Activated gamma-delta T cell (primary cell): Measurements from ENCODE around the gene L3MBTL1.

Experiments used
- DNase-seq: peaks from one replicate; lab custom pipeline; 2025; lab: John Stamatoyannopoulos, UW

Gene L3MBTL1

DNA sequence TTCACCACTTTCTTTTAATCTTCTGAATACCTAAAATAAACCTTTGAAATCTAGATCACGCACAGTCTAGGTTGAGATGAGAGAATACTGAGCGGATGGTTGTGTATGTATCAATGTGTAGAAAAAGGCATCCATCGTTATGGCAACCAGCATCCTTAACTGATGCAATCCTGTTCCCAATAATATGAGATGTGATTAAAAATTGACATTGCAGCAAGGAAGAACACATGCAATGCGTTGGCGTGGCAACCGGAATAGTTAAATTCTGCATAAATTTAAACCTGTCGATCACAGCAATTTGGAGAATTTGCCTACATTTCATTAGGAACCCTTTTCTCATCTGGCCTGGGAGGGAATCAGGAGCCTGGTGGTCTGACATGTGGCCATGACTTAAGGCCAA is 1.3 kb upstream of the L3MBTL1 start:
- no peak for DNase-seq

DNA sequence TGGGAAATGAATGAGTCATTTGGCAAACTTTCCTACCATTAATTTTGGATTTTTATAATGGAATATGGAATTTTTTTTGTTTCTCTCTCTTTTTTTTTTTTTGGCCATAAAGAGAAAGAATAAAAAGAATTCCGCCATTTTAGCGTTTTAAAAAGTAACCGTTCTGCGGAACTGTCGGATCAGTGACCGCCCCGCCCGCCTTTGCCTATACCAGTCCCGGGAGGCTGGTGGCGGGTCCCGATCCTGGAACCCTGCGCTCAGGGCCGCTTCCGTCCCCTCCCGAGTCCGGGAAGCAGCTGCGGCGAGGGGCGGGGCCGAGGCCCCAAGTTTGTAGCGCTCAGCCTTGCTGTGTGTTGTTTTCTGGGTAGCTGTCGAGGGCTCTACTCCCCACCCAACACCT is 609 bp downstream of the L3MBTL1 start:
- DNase-seq, result no peak

DNA sequence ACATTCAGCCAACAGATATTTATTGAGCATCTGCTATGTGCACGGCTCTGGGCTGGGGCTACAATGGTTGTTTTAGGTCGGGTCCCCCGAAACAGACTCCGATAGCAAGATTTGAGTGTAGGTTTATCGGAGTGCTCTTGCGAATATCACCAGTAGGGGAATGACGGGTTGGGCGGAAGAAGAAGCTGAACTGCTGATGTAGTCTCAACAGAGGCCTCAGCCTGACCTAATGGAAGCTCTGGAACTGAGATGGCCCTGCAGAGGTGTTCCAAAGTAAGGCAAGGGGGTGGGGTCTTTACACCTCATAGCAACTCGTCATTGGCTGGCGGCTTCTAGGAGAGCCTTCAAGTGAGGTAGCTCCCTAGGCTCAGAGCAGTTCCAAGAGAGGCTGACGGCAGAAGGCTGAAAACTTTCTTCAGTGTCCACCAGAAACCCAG is 1.1 kb downstream of the L3MBTL1 start:
- DNase-seq, result no peak

GRCh38 chr20:43511879-43512278 is 4.4 kb downstream of the L3MBTL1 start:
- DNase-seq, result no peak

GRCh38 chr20:43513372-43513930 is 6.0 kb downstream of the L3MBTL1 start:
- no peak for DNase-seq

DNA sequence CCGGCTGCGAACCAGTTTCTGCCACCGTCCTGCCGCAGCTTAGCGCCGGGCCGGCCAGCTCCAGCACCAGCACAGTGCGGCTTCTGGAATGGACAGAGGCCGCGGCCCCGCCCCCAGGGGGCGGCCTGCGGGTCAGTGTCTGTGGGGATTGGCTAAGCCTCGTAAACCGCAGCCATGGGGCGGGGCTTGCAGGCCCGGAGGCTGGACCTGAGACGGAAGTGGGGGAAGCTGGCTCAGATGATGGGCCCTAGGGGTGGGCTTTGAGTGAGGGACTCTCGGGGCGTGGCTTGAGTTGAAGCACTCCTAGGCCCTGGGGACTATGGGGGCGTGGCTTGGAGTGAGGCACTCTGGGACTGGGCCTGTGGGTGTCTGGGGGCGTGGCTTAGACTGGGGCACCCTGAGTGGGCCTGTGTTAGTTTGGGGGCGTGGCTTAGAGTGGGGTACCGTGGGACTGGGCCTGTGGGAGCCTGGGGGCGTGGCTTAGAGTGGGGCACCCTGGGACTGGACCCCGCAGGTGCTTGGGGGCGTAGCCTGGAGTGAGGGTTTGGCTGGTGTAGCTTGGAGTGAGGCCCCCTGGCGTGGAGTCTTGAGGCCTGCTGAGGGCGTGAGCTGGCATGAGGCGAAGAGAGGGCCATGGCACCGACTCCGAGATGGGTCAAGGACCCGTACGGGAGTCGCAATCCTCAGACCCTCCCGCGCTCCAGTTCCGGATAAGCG is 6.6 kb downstream of the L3MBTL1 start:
- peak; percentile 71 for DNase-seq

DNA sequence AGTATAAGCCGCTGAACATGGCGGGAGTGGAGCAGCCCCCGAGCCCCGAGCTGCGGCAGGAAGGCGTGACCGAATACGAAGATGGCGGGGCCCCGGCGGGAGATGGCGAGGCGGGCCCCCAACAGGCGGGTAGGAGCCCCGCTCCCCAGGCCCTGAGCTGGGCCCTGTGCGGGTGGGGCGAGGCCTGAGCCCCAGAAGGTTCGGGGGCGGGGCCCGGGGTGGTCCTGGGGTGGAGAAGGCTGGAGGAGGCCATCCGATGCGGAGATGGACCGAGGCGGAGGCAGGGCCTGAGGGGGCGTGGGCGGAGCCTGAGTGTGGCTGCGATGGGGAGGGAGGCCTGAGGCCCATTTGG is 7.1 kb downstream of the L3MBTL1 start:
- DNase-seq, result peak; percentile 48

DNA sequence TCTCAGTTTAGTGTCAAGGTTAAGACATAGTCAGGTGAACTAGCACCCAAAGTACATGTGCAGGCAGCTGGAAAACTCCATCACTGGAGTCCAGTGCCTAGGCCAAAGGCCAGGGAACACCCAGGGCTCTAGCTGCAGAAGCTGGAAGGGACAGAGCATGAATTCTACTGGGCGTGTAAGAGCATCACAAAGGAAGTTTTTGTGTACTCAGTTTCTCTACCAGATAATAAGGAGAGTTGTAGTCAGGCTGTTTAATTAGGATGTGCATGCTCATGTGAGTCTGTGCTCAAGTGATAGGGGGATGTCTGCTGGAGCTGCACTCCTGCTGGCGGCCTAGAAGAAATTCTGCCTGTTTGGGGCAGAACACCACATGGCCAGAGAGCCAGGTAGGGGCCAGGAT is 8.1 kb downstream of the L3MBTL1 start:
- DNase-seq, result no peak

DNA sequence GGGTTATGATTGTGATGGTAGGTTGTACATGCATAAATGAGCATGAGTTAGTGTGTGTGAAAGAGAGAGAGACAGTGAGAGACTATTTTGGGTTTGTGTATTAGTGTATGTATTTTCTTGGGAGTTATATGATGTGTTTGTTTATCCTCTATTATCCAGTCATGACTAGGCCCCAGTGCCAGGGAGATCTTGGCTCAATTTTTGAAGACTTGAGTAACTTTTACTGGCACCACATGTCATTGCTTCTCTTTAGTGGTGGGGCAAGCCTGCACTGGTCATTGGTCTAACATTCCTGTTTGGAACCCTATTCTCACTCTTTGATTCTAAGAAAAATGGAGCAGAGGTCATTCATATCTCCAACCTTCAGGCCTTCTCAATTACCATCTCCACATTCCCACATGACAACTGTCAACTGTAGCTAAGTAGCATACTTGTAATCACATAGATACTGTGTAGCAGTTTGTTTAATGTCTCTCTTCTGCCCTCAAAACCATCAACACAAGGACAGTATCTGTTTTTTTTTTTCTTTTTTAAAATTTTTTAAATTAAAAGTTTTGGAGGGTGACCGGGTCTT is 8.8 kb downstream of the L3MBTL1 start:
- DNase-seq, result no peak

DNA sequence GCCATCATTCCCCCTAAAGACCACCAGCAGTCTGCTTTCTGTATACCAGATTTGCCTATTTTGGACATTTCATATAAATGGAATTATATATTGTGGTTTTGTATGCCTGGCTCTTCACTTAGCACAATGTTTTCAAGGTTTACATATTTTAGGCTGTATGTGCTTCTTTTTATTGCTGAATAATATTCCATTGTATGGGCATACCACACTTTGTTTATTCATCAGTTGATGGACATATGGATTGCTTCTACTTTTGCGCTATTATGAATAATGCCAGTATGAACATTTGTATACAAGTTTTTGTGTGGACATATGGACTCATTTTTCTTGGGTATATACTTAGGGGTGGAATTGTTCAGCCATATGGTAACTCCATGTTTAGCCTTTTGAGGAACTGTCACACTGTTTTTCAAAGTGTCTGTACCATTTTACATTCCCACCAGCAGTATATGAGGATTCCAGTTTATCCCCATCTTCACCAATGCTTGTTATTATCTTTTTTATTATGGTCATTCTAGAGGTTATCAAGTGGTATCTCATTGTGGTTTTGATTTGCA is 12.7 kb downstream of the L3MBTL1 start:
- DNase-seq, result no peak

- no peak for DNase-seq
Measured at GRCh38 chr20:43525021-43525420, 17.5 kb downstream of the L3MBTL1 start.

GRCh38 chr20:43528258-43528875 is 20.9 kb downstream of the L3MBTL1 start:
- DNase-seq, result no peak

GRCh38 chr20:43529051-43529450 is 21.6 kb downstream of the L3MBTL1 start:
- no peak for DNase-seq

- no peak for DNase-seq
Measured at GRCh38 chr20:43529457-43530153, 22.1 kb downstream of the L3MBTL1 start.

DNA sequence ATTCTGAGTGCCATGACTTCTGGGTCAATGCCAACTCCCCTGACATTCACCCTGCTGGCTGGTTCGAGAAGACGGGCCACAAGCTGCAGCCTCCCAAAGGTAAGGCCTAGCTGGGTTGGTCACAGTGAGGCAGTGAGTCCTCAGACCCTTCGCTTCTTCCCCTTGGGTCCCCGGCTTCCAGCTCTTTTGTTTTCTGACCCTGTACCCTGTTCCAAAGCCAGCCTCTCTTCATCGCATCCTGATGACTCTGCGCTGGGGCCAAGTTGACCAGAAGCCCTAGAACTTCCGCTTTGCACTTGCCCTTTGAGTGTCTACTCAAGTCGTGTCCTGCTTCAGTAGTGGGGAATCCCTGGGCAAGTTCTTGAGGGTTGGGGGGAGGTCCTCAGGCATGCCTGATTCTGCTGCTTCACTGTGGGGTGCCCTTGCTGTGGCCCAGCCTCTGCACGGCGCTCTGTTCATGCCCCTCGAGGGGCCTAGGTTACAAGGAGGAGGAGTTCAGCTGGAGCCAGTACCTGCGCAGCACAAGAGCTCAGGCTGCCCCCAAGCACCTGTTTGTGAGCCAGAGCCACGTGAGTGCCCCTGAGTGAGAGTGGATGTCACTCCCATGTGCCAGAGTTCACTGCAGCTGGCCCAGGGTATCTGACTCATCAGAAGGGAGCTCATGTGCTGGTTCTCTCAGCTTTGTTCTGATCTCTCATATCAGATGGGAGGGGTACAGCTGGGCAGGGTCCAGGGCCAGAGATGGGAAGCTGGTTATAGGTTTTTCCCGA is 23.0 kb downstream of the L3MBTL1 start:
- no peak for DNase-seq

DNA sequence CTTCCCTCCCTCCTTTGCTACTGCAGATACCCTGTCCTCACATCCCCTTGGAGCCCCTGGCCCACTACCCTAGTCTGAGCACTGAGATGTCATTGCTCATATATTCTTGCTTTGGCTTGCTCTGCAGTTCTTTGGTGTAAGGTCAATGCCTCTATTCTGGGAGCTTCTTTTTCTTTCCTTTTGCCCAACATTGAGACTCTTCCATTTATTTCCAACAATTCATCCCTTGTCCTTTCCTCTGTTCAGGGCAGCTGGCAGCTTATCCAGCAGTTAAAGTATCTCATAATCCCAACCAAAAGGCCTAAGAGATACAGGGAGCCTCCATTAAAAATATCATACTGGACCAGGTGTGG is 23.6 kb downstream of the L3MBTL1 start:
- DNase-seq, result no peak

- DNase-seq, result no peak
Measured at GRCh38 chr20:43532416-43533055, 25.0 kb downstream of the L3MBTL1 start.

- DNase-seq, result no peak
Measured at GRCh38 chr20:43533060-43533459, 25.6 kb downstream of the L3MBTL1 start.

DNA sequence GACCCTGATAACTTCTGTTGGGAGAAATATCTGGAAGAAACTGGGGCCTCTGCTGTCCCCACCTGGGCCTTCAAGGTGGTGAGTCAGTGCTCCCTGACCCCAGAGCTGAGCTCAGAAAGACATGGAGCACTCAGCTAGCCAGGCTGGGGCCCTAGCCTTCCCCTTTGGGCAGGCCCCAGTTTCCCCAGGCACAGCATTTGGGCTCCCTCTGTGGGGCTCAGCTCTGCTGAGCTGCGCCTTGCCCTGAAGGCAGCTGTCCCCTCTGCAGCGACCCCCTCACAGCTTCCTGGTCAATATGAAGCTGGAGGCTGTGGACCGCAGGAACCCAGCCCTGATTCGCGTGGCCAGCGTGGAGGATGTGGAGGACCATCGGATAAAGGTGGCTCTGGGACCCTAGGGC is 26.5 kb downstream of the L3MBTL1 start:
- DNase-seq, result no peak

DNA sequence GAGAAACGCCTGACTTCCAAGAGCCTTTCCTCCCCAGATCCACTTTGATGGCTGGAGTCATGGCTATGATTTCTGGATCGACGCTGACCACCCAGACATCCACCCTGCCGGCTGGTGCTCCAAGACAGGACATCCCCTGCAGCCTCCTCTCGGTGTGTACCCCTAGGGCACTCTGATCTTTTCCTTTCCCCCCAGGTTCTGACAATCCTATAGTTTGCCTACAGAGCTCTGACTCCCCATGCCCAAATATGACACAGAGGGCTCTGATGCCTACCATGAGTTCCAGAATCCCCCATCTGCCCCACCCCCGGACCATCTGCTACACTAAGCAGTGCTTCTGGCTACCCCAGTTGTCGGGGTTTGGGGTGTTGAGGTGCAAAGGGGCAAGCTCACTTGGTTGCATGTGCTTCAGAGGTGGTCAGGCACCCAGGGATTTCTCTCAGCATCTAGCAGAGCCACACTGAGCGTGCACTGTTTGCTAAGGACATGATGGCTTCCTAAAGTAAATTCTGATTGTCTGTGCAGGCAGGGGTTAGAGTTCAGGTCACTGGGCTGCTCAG is 27.4 kb downstream of the L3MBTL1 start:
- DNase-seq, result no peak
